ENCODE results near the gene CFAP53. TPM values are rescaled to one million over a fixed set of nuclear protein-coding genes. Genes with fewer than 3 reads are reported as not detected.

Gene CFAP53
- total RNA-seq, 1 experiment from 2014 or later, result 0.34 TPM

GRCh38 chr18:50285631-50286321 is 19.5 kb upstream of the CFAP53 start:
- H2AFZ ChIP-seq (ENCODE audit: low read length), result no peak overlapping the region
- H3K79me2 ChIP-seq (ENCODE audit: low read length), result peaks cover 25% of the 10 kb centered on the region
- peak overlapping the region; percentile 100; the same call in 1 of the 2 replicates for H3K4me3 ChIP-seq (ENCODE audit: low read length)
- H3K4me1 ChIP-seq (ENCODE audit: low read length), result peaks cover 18% of the 10 kb centered on the region
- H3K27ac ChIP-seq (ENCODE audit: low read length), result no peak overlapping the region
- no peaks in the 10 kb centered on the region for H3K9me2 ChIP-seq (replicated peaks; ENCODE audit: insufficient read depth, low read length)
- H3K9me3 ChIP-seq (ENCODE audit: low read length), result no peaks in the 10 kb centered on the region
- no peak for DNase-seq
- H3K4me2 ChIP-seq (ENCODE audit: low read depth, low read length, poor library complexity, severe bottlenecking), result peak overlapping the region; percentile 88
- H3K27me3 ChIP-seq (ENCODE audit: low read length), result no peaks in the 10 kb centered on the region
- H3K36me3 ChIP-seq (ENCODE audit: insufficient read depth, low read length), result 0 out of 2 replicates have a peak, but pooled peaks cover 10% of the 10 kb centered on the region
- 0 out of 2 replicates have a peak, but pooled peaks cover 7% of the 10 kb centered on the region for H4K20me1 ChIP-seq (ENCODE audit: insufficient read depth, low read depth, low read length)
- H3K9ac ChIP-seq (ENCODE audit: low read length), result peak overlapping the region; percentile 97; the same call in 1 of the 2 replicates

GRCh38 chr18:50285071-50285470 is 18.8 kb upstream of the CFAP53 start:
- no peaks in the 10 kb centered on the region for H3K9me3 ChIP-seq (ENCODE audit: low read length)
- H3K4me2 ChIP-seq (ENCODE audit: low read depth, low read length, poor library complexity, severe bottlenecking), result no peak overlapping the region
- H4K20me1 ChIP-seq (ENCODE audit: insufficient read depth, low read depth, low read length), result 0 out of 2 replicates have a peak, but pooled peaks cover 7% of the 10 kb centered on the region
- peaks cover 33% of the 10 kb centered on the region for H3K79me2 ChIP-seq (ENCODE audit: low read length)
- 0 out of 2 replicates have a peak, but pooled peaks cover 10% of the 10 kb centered on the region for H3K36me3 ChIP-seq (ENCODE audit: insufficient read depth, low read length)
- H3K9ac ChIP-seq (ENCODE audit: low read length), result no peak overlapping the region
- H3K27me3 ChIP-seq (ENCODE audit: low read length), result no peaks in the 10 kb centered on the region
- no peak for DNase-seq
- no peak overlapping the region for H3K27ac ChIP-seq (ENCODE audit: low read length)
- no peak overlapping the region for H2AFZ ChIP-seq (ENCODE audit: low read length)
- H3K9me2 ChIP-seq (replicated peaks; ENCODE audit: insufficient read depth, low read length), result no peaks in the 10 kb centered on the region
- peaks cover 23% of the 10 kb centered on the region for H3K4me1 ChIP-seq (ENCODE audit: low read length)
- no peak overlapping the region for H3K4me3 ChIP-seq (ENCODE audit: low read length)

- Histone ChIP-seq H3K27me3 (ENCODE audit: low read length) (no peaks in the 10 kb centered on the region), H3K9me3 (ENCODE audit: low read length) (no peaks in the 10 kb centered on the region), H3K27ac (ENCODE audit: low read length) (no peak overlapping the region), H3K4me1 (ENCODE audit: low read length) (peaks cover 30% of the 10 kb centered on the region), H3K79me2 (ENCODE audit: low read length) (peaks cover 40% of the 10 kb centered on the region), H3K9me2 (replicated peaks; ENCODE audit: insufficient read depth, low read length) (no peaks in the 10 kb centered on the region), H2AFZ (ENCODE audit: low read length) (no peak overlapping the region), H3K4me2 (ENCODE audit: low read depth, low read length, poor library complexity, severe bottlenecking) (no peak overlapping the region), H4K20me1 (ENCODE audit: insufficient read depth, low read depth, low read length) (0 out of 2 replicates have a peak, but pooled peaks cover 7% of the 10 kb centered on the region), H3K9ac (ENCODE audit: low read length) (no peak overlapping the region), H3K4me3 (ENCODE audit: low read length) (no peak overlapping the region), H3K36me3 (ENCODE audit: insufficient read depth, low read length) (peaks cover 15% of the 10 kb centered on the region; the same call in 1 of the 2 replicates)
- no peak for DNase-seq
These were observed 18.1 kb upstream of the CFAP53 start for GRCh38 chr18:50284255-50284885.

GRCh38 chr18:50283469-50284209 is 17.3 kb upstream of the CFAP53 start:
- Histone ChIP-seq H3K9ac (ENCODE audit: low read length) (no peak overlapping the region), H3K4me2 (ENCODE audit: low read depth, low read length, poor library complexity, severe bottlenecking) (no peak overlapping the region), H4K20me1 (ENCODE audit: insufficient read depth, low read depth, low read length) (0 out of 2 replicates have a peak, but pooled peaks cover 7% of the 10 kb centered on the region), H3K4me3 (ENCODE audit: low read length) (no peak overlapping the region), H3K36me3 (ENCODE audit: insufficient read depth, low read length) (peaks cover 23% of the 10 kb centered on the region; the same call in 1 of the 2 replicates), H2AFZ (ENCODE audit: low read length) (no peak overlapping the region), H3K9me2 (replicated peaks; ENCODE audit: insufficient read depth, low read length) (no peaks in the 10 kb centered on the region), H3K79me2 (ENCODE audit: low read length) (peaks cover 47% of the 10 kb centered on the region), H3K9me3 (ENCODE audit: low read length) (no peaks in the 10 kb centered on the region), H3K27me3 (ENCODE audit: low read length) (no peaks in the 10 kb centered on the region), H3K4me1 (ENCODE audit: low read length) (peaks cover 36% of the 10 kb centered on the region), H3K27ac (ENCODE audit: low read length) (no peak overlapping the region)
- no peak for DNase-seq

GRCh38 chr18:50282521-50283335 is 16.4 kb upstream of the CFAP53 start:
- Histone ChIP-seq H3K4me3 (ENCODE audit: low read length) (no peak overlapping the region), H3K9me3 (ENCODE audit: low read length) (no peaks in the 10 kb centered on the region), H3K9ac (ENCODE audit: low read length) (no peak overlapping the region), H2AFZ (ENCODE audit: low read length) (no peak overlapping the region), H3K27me3 (ENCODE audit: low read length) (no peaks in the 10 kb centered on the region), H3K4me2 (ENCODE audit: low read depth, low read length, poor library complexity, severe bottlenecking) (peak overlapping the region; percentile 95), H3K79me2 (ENCODE audit: low read length) (peaks cover 54% of the 10 kb centered on the region), H3K4me1 (ENCODE audit: low read length) (peaks cover 34% of the 10 kb centered on the region), H3K36me3 (ENCODE audit: insufficient read depth, low read length) (peaks cover 30% of the 10 kb centered on the region; the same call in 1 of the 2 replicates), H3K27ac (ENCODE audit: low read length) (no peak overlapping the region), H3K9me2 (replicated peaks; ENCODE audit: insufficient read depth, low read length) (no peaks in the 10 kb centered on the region), H4K20me1 (ENCODE audit: insufficient read depth, low read depth, low read length) (0 out of 2 replicates have a peak, but pooled peaks cover 7% of the 10 kb centered on the region)
- DNase-seq, result no peak

GRCh38 chr18:50281972-50282520 is 15.8 kb upstream of the CFAP53 start:
- Histone ChIP-seq H3K4me1 (ENCODE audit: low read length) (peaks cover 34% of the 10 kb centered on the region), H3K9me2 (replicated peaks; ENCODE audit: insufficient read depth, low read length) (no peaks in the 10 kb centered on the region), H2AFZ (ENCODE audit: low read length) (no peak overlapping the region; the same call in 1 of the 2 replicates), H3K4me3 (ENCODE audit: low read length) (peak overlapping the region; percentile 94), H3K9ac (ENCODE audit: low read length) (peak overlapping the region; percentile 96), H3K27ac (ENCODE audit: low read length) (no peak overlapping the region), H3K9me3 (ENCODE audit: low read length) (no peaks in the 10 kb centered on the region), H4K20me1 (ENCODE audit: insufficient read depth, low read depth, low read length) (0 out of 2 replicates have a peak, but pooled peaks cover 7% of the 10 kb centered on the region), H3K79me2 (ENCODE audit: low read length) (peaks cover 49% of the 10 kb centered on the region), H3K27me3 (ENCODE audit: low read length) (no peaks in the 10 kb centered on the region), H3K36me3 (ENCODE audit: insufficient read depth, low read length) (peaks cover 33% of the 10 kb centered on the region; the same call in 1 of the 2 replicates), H3K4me2 (ENCODE audit: low read depth, low read length, poor library complexity, severe bottlenecking) (peak overlapping the region; percentile 95)
- DNase-seq, result no peak

GRCh38 chr18:50281295-50281971 is 15.1 kb upstream of the CFAP53 start, which contains the start of gene MBD1:
Gene MBD1, minus strand, starts transcription at chr18:50281523. Its CDS starts 1,531 bp downstream, at chr18:50279992.
- H3K4me2 ChIP-seq (ENCODE audit: low read depth, low read length, poor library complexity, severe bottlenecking), result peak within 1 kb of the TSS; percentile 95
- H3K9me3 ChIP-seq (ENCODE audit: low read length), result no peaks in the 10 kb centered on the region
- peaks cover 30% of the 10 kb centered on the region for H3K4me1 ChIP-seq (ENCODE audit: low read length)
- peaks cover 37% of the 10 kb centered on the region; the same call in 1 of the 2 replicates for H3K36me3 ChIP-seq (ENCODE audit: insufficient read depth, low read length)
- H2AFZ ChIP-seq (ENCODE audit: low read length), result peak within 1 kb of the TSS; percentile 78; the same call in 1 of the 2 replicates
- peak within 1 kb of the TSS; percentile 66 for H3K27ac ChIP-seq (ENCODE audit: low read length)
- peak within 1 kb of the TSS; percentile 96 for H3K9ac ChIP-seq (ENCODE audit: low read length)
- peaks cover 43% of the 10 kb centered on the region for H3K79me2 ChIP-seq (ENCODE audit: low read length)
- 0 out of 2 replicates have a peak, but pooled peaks cover 1% of the 10 kb centered on the region for H4K20me1 ChIP-seq (ENCODE audit: insufficient read depth, low read depth, low read length)
- DNase-seq, result peak; percentile 99
- H3K4me3 ChIP-seq (ENCODE audit: low read length), result peak within 1 kb of the TSS; percentile 94
- H3K9me2 ChIP-seq (replicated peaks; ENCODE audit: insufficient read depth, low read length), result no peaks in the 10 kb centered on the region
- no peaks in the 10 kb centered on the region for H3K27me3 ChIP-seq (ENCODE audit: low read length)
